HG02884 (cell line): ENCODE data around the gene PLAGL1.
"Not testable (repeated sequence)": the region's sequence is repeated elsewhere in the genome, so short reads cannot be mapped to it uniquely, and the experiment has no call there.

ENCODE experiments used
- ATAC-seq: cut with Tn5 transposase; IDR thresholded peaks from one replicate; pipeline ENCODE4 v1.9.1; 2021; ENCODE audit warnings: mild to moderate bottlenecking, moderate library complexity; ENCODE audit not compliant: unreplicated experiment

Gene PLAGL1

GRCh38 chr6:144008120-144008811 lies at the start of gene PLAGL1:
PLAGL1 (minus strand) TSS chr6:144008259; CDS start chr6:143948136, 60,123 bp downstream.
- ATAC-seq = peak; percentile 64

- peak; percentile 85 for ATAC-seq
Measured at GRCh38 chr6:144055121-144055931, 47.3 kb upstream of the PLAGL1 start.

- ATAC-seq = no peak
Measured at GRCh38 chr6:144053601-144054000, 45.5 kb upstream of the PLAGL1 start.

- no peak for ATAC-seq
Measured at GRCh38 chr6:144052488-144052887, 44.4 kb upstream of the PLAGL1 start.

GRCh38 chr6:144049386-144049785 lies 41.3 kb upstream of the PLAGL1 start:
- no peak for ATAC-seq

- no peak for ATAC-seq
Measured at GRCh38 chr6:144047688-144048087, 39.6 kb upstream of the PLAGL1 start.

GRCh38 chr6:144046672-144047071 lies 38.6 kb upstream of the PLAGL1 start:
- not testable (repeated sequence) for ATAC-seq

- ATAC-seq = not testable (repeated sequence)
Measured at GRCh38 chr6:144044989-144045388, 36.9 kb upstream of the PLAGL1 start.

GRCh38 chr6:144036835-144037195 lies 28.8 kb upstream of the PLAGL1 start:
- ATAC-seq = no peak

GRCh38 chr6:144036064-144036834 lies 28.2 kb upstream of the PLAGL1 start:
- ATAC-seq = peak; percentile 84

GRCh38 chr6:144035416-144035815 lies 27.4 kb upstream of the PLAGL1 start:
- no peak for ATAC-seq

GRCh38 chr6:144033816-144034735 lies 26.0 kb upstream of the PLAGL1 start:
- no peak for ATAC-seq

GRCh38 chr6:144029452-144029851 lies 21.4 kb upstream of the PLAGL1 start:
- ATAC-seq = no peak

GRCh38 chr6:144027932-144028587 lies 20.0 kb upstream of the PLAGL1 start:
- ATAC-seq = no peak

- ATAC-seq = no peak
Measured at GRCh38 chr6:144023216-144023615, 15.2 kb upstream of the PLAGL1 start.

- ATAC-seq = no peak
Measured at GRCh38 chr6:144019929-144020328, 11.9 kb upstream of the PLAGL1 start.

- ATAC-seq = no peak
Measured at GRCh38 chr6:144017166-144018094, 9.4 kb upstream of the PLAGL1 start.

- no peak for ATAC-seq
Measured at GRCh38 chr6:144013486-144013909, 5.4 kb upstream of the PLAGL1 start.

GRCh38 chr6:144012534-144012933 lies 4.5 kb upstream of the PLAGL1 start:
- ATAC-seq = no peak
